HG03039 (cell line): ENCODE results near the gene NDE1.
"Not testable (repeated sequence)": the region's sequence is repeated elsewhere in the genome, so short reads cannot be mapped to it uniquely, and the experiment has no call there.

Source experiments
- ATAC-seq: cut with Tn5 transposase; IDR thresholded peaks from one replicate; pipeline ENCODE4 v1.9.1; 2021; ENCODE audit warnings: mild to moderate bottlenecking, moderate library complexity; ENCODE audit not compliant: unreplicated experiment

Gene NDE1

GRCh38 chr16:15620611-15621195 is 29.3 kb upstream of the NDE1 start:
- no peak for ATAC-seq

- ATAC-seq: no peak
Measured at GRCh38 chr16:15621456-15621855, 28.6 kb upstream of the NDE1 start.

GRCh38 chr16:15621889-15622288 is 28.2 kb upstream of the NDE1 start:
- no peak for ATAC-seq

GRCh38 chr16:15631730-15632409 is 18.2 kb upstream of the NDE1 start:
- ATAC-seq: no peak

GRCh38 chr16:15635926-15636325 is 14.1 kb upstream of the NDE1 start:
- no peak for ATAC-seq

GRCh38 chr16:15636392-15636873 is 13.6 kb upstream of the NDE1 start:
- ATAC-seq: no peak

GRCh38 chr16:15639061-15639568 is 10.9 kb upstream of the NDE1 start:
- no peak for ATAC-seq

- no peak for ATAC-seq
Measured at GRCh38 chr16:15640966-15641365, 9.1 kb upstream of the NDE1 start.

- ATAC-seq: no peak
Measured at GRCh38 chr16:15641753-15642556, 8.1 kb upstream of the NDE1 start.

GRCh38 chr16:15642557-15643047 is 7.4 kb upstream of the NDE1 start:
- peak; percentile 42 for ATAC-seq

- peak; percentile 42 for ATAC-seq
Measured at GRCh38 chr16:15643048-15643945, 6.7 kb upstream of the NDE1 start, which contains the start of gene MARF1. Gene MARF1, minus strand, starts transcription at chr16:15643154. Its CDS starts 3,921 bp downstream, at chr16:15639233.

GRCh38 chr16:15643946-15644250 is 6.1 kb upstream of the NDE1 start:
- ATAC-seq: no peak

- no peak for ATAC-seq
Measured at GRCh38 chr16:15644267-15644961, 5.6 kb upstream of the NDE1 start.

GRCh38 chr16:15644962-15645465 is 5.0 kb upstream of the NDE1 start:
- not testable (repeated sequence) for ATAC-seq

- ATAC-seq: not testable (repeated sequence)
Measured at GRCh38 chr16:15646557-15647293, 3.3 kb upstream of the NDE1 start.

GRCh38 chr16:15647294-15648014 is 2.6 kb upstream of the NDE1 start:
- no peak for ATAC-seq

GRCh38 chr16:15648135-15648730 is 1.8 kb upstream of the NDE1 start:
- ATAC-seq: no peak

GRCh38 chr16:15649311-15649710 is 734 bp upstream of the NDE1 start:
- not testable (repeated sequence) for ATAC-seq
